Measurements from ENCODE around the gene STAC. TPM values are rescaled to one million over a fixed set of nuclear protein-coding genes. Genes with fewer than 3 reads are reported as not detected.

Gene STAC
- polyA plus RNA-seq, 1 experiment = 1.5 TPM

DNA sequence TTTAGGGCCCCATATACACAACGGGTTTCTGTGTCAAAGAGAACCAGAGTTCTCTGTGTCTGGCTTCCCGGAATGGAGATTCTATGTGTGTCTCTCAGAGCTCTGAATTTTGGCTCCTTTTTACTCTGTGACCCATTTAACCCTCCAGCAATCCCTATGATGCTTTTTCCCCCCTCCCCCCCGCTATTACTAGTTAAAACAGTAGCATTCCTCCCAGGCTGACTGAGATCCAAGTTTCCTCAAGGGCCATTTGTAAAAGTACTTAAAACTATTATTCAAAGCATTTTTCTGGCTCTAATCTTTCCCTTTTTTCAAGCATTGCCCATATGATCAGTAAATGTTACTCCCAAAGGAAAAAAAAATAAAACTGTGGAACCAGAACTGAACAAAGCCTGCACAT, 6.6 kb upstream of the STAC start:
- Histone ChIP-seq H3K27ac (ENCODE audit: low read depth, low read length) (no peak overlapping the region), H3K27me3 (ENCODE audit: control insufficient read depth, insufficient read depth, low read length) (no peaks in the 10 kb centered on the region), H3K4me3 (ENCODE audit: low read depth, low read length) (no peak overlapping the region), H3K9me3 (ENCODE audit: control insufficient read depth, insufficient read depth, low read length) (no peaks in the 10 kb centered on the region)
- CTCF ChIA-PET = no interaction called here
- DNase-seq (ENCODE audit: low read depth, low spot score) = no peak
- TF ChIP-seq, protein P1, sequence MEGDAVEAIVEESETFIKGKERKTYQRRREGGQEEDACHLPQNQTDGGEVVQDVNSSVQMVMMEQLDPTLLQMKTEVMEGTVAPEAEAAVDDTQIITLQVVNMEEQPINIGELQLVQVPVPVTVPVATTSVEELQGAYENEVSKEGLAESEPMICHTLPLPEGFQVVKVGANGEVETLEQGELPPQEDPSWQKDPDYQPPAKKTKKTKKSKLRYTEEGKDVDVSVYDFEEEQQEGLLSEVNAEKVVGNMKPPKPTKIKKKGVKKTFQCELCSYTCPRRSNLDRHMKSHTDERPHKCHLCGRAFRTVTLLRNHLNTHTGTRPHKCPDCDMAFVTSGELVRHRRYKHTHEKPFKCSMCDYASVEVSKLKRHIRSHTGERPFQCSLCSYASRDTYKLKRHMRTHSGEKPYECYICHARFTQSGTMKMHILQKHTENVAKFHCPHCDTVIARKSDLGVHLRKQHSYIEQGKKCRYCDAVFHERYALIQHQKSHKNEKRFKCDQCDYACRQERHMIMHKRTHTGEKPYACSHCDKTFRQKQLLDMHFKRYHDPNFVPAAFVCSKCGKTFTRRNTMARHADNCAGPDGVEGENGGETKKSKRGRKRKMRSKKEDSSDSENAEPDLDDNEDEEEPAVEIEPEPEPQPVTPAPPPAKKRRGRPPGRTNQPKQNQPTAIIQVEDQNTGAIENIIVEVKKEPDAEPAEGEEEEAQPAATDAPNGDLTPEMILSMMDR (IDR thresholded peaks at IDR 0.05; ENCODE audit: low read depth, low read length) = no peak
- POLR2A ChIA-PET = no interaction called here

- H3K9me3 ChIP-seq (ENCODE audit: control insufficient read depth, insufficient read depth, low read length) = no peaks in the 10 kb centered on the region
- H3K27me3 ChIP-seq (ENCODE audit: control insufficient read depth, insufficient read depth, low read length) = no peaks in the 10 kb centered on the region
- no peak for DNase-seq (ENCODE audit: low read depth, low spot score)
- ChIA-PET POLR2A (no interaction called here), CTCF (no interaction called here)
- H3K4me3 ChIP-seq (ENCODE audit: low read depth, low read length) = peak overlapping the region; percentile 60
- no peak overlapping the region for H3K27ac ChIP-seq (ENCODE audit: low read depth, low read length)
- TF ChIP-seq, protein P1 (IDR thresholded peaks at IDR 0.05; ENCODE audit: low read depth, low read length) = no peak
Observed at GRCh38 chr3:36379872-36380220, 458 bp upstream of the STAC start.

GRCh38 chr3:36381311-36381956, 1.1 kb downstream of the STAC start:
- POLR2A ChIA-PET = no interaction called here
- CTCF ChIA-PET = interaction anchor here (1.3 kb wide), 1 partner anchor 159 kb away, joined by 3 read pairs; no protein-coding TSS in a partner anchor
- Histone ChIP-seq H3K27ac (ENCODE audit: low read depth, low read length) (no peak overlapping the region), H3K27me3 (ENCODE audit: control insufficient read depth, insufficient read depth, low read length) (no peaks in the 10 kb centered on the region), H3K9me3 (ENCODE audit: control insufficient read depth, insufficient read depth, low read length) (no peaks in the 10 kb centered on the region), H3K4me3 (ENCODE audit: low read depth, low read length) (peak overlapping the region; percentile 60; the same call in 1 of the 2 replicates)
- DNase-seq (ENCODE audit: low read depth, low spot score) = no peak
- TF ChIP-seq, protein P1 (IDR thresholded peaks at IDR 0.05; ENCODE audit: low read depth, low read length) = no peak

- CTCF ChIA-PET = no interaction called here
- TF ChIP-seq, protein P1 (IDR thresholded peaks at IDR 0.05; ENCODE audit: low read depth, low read length) = no peak
- H3K27ac ChIP-seq (ENCODE audit: low read depth, low read length) = no peak overlapping the region
- no peaks in the 10 kb centered on the region for H3K27me3 ChIP-seq (ENCODE audit: control insufficient read depth, insufficient read depth, low read length)
- DNase-seq (ENCODE audit: low read depth, low spot score) = no peak
- no peak overlapping the region for H3K4me3 ChIP-seq (ENCODE audit: low read depth, low read length)
- no peaks in the 10 kb centered on the region for H3K9me3 ChIP-seq (ENCODE audit: control insufficient read depth, insufficient read depth, low read length)
- POLR2A ChIA-PET = no interaction called here
Observed at GRCh38 chr3:36393563-36393962, 13.3 kb downstream of the STAC start.

- no peaks in the 10 kb centered on the region for H3K27me3 ChIP-seq (ENCODE audit: control insufficient read depth, insufficient read depth, low read length)
- no peaks in the 10 kb centered on the region for H3K9me3 ChIP-seq (ENCODE audit: control insufficient read depth, insufficient read depth, low read length)
- TF ChIP-seq, protein P1 (IDR thresholded peaks at IDR 0.05; ENCODE audit: low read depth, low read length) = no peak
- no peak overlapping the region for H3K4me3 ChIP-seq (ENCODE audit: low read depth, low read length)
- H3K27ac ChIP-seq (ENCODE audit: low read depth, low read length) = no peak overlapping the region
- CTCF ChIA-PET = no interaction called here
- DNase-seq (ENCODE audit: low read depth, low spot score) = no peak
- POLR2A ChIA-PET = no interaction called here
Observed at GRCh38 chr3:36394176-36394575, 13.9 kb downstream of the STAC start.

All from AG04450 (cell line).